Tibial artery (tissue), 4 donors: ENCODE results near the gene SCYGR3.

Source experiments
- DNase-seq, 2 donors: peaks; one replicate each; pipeline ENCODE4 v3.0.0-alpha.2; 2019
- H3K27ac ChIP-seq, 2 donors: fragments of 200-600 bp; sonication (generic) in 1 of 2; 1 replicate in 1 of 2; 2 replicates in 1 of 2; pipeline ENCODE4 v1.5.1; 2018 to 2019; ENCODE audit warnings: mild to moderate bottlenecking in 1 of 2
- H3K27me3 ChIP-seq, 2 donors: fragments of 200-600 bp; sonication (generic) in 1 of 2; one replicate each; pipeline versions ENCODE4 v1.5.1 to v1.6.0; 2016 to 2019
- H3K36me3 ChIP-seq, 3 donors: fragments of 200-600 bp; sonication (generic) in 2 of 3; one replicate each; pipeline ENCODE4 v1.5.1; 2016 to 2019; ENCODE audit warnings: mild to moderate bottlenecking in 2 of 3
- H3K4me1 ChIP-seq, 4 donors: fragments of 200-600 bp; sonication (generic) in 2 of 4; 1 replicate in 3 of 4; 2 replicates in 1 of 4; pipeline ENCODE4 v1.5.1; 2016 to 2019
- H3K4me3 ChIP-seq, 2 donors: fragments of 200-600 bp; sonication (generic) in 1 of 2; 1 replicate in 1 of 2; 2 replicates in 1 of 2; pipeline ENCODE4 v1.5.1; 2018 to 2019; ENCODE audit warnings: mild to moderate bottlenecking in 2 of 2
- H3K9me3 ChIP-seq, 3 donors: fragments of 200-600 bp; sonication (generic) in 1 of 3; one replicate each; pipeline ENCODE4 v1.5.1; 2016 to 2019
- intact Hi-C: fragments of 100-400 bp; cut with DNase I; formaldehyde crosslinking; loops from one replicate; pipeline ENCODE4 v1.15.0; 2023; ENCODE audit warnings: low total_unique reads
- TF ChIP-seq, protein P1 (sequence below), 2 experiments: fragments of 200-600 bp in 1 of 2; fragments of 450-650 bp in 1 of 2; IDR thresholded peaks; one replicate each; pipeline ENCODE4 v1.5.1; 2017 to 2019; ENCODE audit warnings: antibody characterized with exemption in 2 of 2, mild to moderate bottlenecking in 1 of 2, moderate library complexity in 1 of 2

SCYGR3 gene

DNA sequence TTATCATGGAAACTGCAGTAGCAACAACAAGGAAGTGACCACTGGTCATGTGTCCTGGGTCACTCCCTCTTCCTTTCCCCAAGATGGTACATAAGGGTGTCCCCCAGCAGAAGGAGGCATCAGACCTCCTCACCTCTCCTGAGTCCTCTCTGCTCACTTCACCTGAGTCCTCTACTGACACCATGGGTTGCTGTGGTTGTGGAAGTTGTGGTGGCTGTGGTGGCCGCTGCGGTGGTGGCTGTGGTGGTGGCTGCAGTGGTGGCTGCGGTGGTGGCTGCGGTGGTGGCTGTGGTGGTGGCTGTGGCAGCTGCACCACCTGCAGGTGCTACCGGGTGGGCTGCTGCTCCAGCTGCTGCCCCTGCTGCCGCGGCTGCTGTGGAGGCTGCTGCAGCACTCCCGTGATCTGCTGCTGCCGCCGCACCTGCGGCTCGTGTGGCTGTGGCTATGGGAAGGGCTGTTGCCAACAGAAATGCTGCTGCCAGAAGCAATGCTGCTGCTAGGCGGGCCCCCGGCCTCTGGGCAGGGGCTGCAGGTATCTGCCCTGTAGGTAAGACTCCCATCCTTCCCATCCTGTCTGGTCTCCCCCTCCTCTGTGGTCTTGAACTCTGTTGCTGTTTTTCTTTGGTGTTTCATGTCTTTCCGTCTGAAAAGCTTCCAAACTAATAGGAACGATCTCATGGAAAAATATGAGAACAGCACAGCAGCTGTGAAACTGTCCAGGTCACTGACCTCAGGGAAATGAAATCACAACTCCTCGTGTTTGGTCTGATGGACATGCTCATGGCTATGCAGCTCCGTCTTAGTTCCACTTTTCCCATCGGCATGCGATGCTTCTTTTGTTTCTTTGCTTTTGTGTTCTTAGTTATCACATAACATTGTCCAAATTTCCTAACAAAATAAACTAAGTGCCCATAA, 2.9 kb upstream of the SCYGR3 start, which contains the start of gene SCYGR4:
Gene SCYGR4 (plus strand): TSS at position 183 of the 915 bp plus-strand sequence. CDS start 0 bp downstream, at position 183.
- no peak within 1 kb of the TSS for H3K27ac ChIP-seq
- intact Hi-C loops: no loop called here

DNA sequence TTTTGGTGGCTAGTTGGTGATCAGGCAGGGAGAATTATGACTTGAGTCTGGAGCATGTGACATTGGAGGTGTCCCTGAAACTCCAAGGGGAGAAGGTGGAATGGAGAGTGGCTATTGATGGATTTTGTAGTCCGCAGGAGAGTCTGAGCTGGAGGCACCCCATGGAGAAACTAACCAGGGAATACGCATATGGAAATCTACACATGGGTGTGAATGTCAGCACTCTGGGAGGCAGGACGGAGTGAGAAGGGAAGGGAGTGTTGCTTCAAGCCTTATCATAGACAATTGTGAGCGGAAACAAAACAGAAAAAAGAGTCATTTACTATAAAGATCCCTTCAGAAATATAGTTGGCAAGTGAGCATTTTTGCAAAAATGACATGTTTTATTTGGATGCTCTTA, 2.0 kb upstream of the SCYGR3 start:
- Histone ChIP-seq H3K9me3 (no peaks in the 10 kb centered on the region), H3K27ac (no peak overlapping the region), H3K4me3 (no peak overlapping the region), H3K4me1 (no peaks in the 10 kb centered on the region), H3K36me3 (no peaks in the 10 kb centered on the region), H3K27me3 (no peaks in the 10 kb centered on the region)
- DNase-seq: no peak
- intact Hi-C loops: no loop called here
- TF ChIP-seq, protein P1, sequence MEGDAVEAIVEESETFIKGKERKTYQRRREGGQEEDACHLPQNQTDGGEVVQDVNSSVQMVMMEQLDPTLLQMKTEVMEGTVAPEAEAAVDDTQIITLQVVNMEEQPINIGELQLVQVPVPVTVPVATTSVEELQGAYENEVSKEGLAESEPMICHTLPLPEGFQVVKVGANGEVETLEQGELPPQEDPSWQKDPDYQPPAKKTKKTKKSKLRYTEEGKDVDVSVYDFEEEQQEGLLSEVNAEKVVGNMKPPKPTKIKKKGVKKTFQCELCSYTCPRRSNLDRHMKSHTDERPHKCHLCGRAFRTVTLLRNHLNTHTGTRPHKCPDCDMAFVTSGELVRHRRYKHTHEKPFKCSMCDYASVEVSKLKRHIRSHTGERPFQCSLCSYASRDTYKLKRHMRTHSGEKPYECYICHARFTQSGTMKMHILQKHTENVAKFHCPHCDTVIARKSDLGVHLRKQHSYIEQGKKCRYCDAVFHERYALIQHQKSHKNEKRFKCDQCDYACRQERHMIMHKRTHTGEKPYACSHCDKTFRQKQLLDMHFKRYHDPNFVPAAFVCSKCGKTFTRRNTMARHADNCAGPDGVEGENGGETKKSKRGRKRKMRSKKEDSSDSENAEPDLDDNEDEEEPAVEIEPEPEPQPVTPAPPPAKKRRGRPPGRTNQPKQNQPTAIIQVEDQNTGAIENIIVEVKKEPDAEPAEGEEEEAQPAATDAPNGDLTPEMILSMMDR (IDR thresholded peaks at IDR 0.05): no peak

More for the DNA sequence above, 2.9 kb upstream of the SCYGR3 start, which contains the start of gene SCYGR4:
- Histone ChIP-seq H3K4me3 (no peak within 1 kb of the TSS), H3K4me1 (no peaks in the 10 kb centered on the region), H3K27me3 (no peaks in the 10 kb centered on the region), H3K9me3 (no peaks in the 10 kb centered on the region), H3K36me3 (no peaks in the 10 kb centered on the region)
- TF ChIP-seq, protein P1 (IDR thresholded peaks at IDR 0.05): no peak
- no peak for DNase-seq

DNA sequence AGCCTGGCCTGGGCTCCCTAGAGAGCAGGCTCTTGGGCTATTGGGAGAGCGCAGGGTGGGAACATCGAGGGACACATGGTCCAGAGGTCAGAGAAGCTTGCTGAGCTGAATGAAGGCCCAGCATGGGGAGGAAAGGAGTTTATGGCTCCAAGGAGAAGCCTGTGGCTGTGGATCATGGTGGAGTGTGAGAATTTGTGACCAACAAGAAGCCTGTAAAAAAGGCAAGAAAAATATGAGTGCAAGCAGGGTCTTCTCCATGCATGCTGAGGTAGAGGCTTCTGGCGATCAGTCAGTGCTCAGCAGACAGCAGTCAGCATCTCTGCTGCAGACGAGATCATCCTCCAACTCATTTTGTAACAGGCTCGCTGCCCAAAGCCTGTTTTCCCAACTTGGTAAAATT, 1.3 kb upstream of the SCYGR3 start:
- no peaks in the 10 kb centered on the region for H3K27me3 ChIP-seq
- intact Hi-C loops: no loop called here
- TF ChIP-seq, protein P1 (IDR thresholded peaks at IDR 0.05): no peak

DNA sequence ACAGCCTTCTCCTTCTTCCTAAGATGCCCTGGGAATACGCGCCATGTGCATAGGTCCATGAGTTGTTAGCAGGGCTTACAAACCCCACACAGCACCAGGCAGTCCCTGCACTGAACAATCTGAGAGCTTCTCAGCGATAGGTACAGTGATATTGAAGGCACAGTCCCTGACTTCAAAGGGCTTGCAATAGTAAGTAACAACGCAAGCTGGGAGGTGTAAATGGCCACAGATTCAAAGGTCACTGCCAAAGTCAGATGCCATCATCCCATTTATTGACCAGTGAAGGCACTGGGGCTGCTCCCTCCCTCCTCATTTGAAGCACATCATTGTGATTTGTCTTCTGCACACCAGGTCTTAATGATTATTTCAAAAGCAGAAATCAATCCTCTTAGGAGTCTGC, 541 bp upstream of the SCYGR3 start:
- intact Hi-C loops: no loop called here

More for the DNA sequence above, 1.3 kb upstream of the SCYGR3 start:
- Histone ChIP-seq H3K9me3 (no peaks in the 10 kb centered on the region), H3K36me3 (no peaks in the 10 kb centered on the region), H3K27ac (no peak overlapping the region), H3K4me1 (no peaks in the 10 kb centered on the region), H3K4me3 (no peak overlapping the region)
- DNase-seq: no peak

DNA sequence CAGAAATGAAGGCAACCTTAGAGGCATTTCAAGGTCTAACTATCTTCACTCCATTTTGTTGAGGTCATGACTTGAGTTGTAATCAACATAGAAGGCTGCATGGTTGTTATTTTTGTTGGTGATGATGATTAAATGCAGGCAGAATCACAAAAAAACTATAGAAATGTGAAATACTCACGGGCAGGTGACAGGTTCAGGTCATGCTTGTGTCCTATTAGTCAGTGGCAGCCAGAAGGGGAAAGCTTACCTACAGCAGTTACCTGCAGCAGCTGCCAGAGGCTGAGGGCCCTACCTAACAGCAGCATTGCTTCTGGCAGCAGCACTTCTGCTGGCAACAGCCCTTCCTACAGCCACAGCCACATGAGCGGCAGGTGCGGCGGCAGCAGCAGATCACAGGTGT, 394 bp downstream of the SCYGR3 start:
- H3K27ac ChIP-seq: no peak overlapping the region
- intact Hi-C loops: no loop called here

More for the DNA sequence above, 541 bp upstream of the SCYGR3 start:
- Histone ChIP-seq H3K27me3 (no peaks in the 10 kb centered on the region), H3K9me3 (no peaks in the 10 kb centered on the region), H3K4me3 (no peak overlapping the region), H3K27ac (no peak overlapping the region), H3K4me1 (no peaks in the 10 kb centered on the region), H3K36me3 (no peaks in the 10 kb centered on the region)
- no peak for DNase-seq
- TF ChIP-seq, protein P1 (IDR thresholded peaks at IDR 0.05): no peak

More for the DNA sequence above, 394 bp downstream of the SCYGR3 start:
- no peaks in the 10 kb centered on the region for H3K27me3 ChIP-seq
- DNase-seq: no peak
- no peak overlapping the region for H3K4me3 ChIP-seq
- TF ChIP-seq, protein P1 (IDR thresholded peaks at IDR 0.05): no peak
- H3K4me1 ChIP-seq: no peaks in the 10 kb centered on the region
- H3K36me3 ChIP-seq: no peaks in the 10 kb centered on the region
- no peaks in the 10 kb centered on the region for H3K9me3 ChIP-seq
